HEK293 (cell line): ENCODE measurements around the gene STYXL1.

Source experiments
- CTCF ChIA-PET: fragments of 350-600 bp; formaldehyde crosslinking; extraction: SDS; loops from one replicate; lab custom pipeline; 2021; ENCODE audit warnings: antibody characterized with exemption; lab: Yijun Ruan, JAX
- POLR2A ChIA-PET: fragments of 300-600 bp; formaldehyde crosslinking; extraction: SDS; loops from one replicate; lab custom pipeline; 2020; ENCODE audit warnings: antibody characterized with exemption, inconsistent platforms; lab: Yijun Ruan, JAX
- H3K27ac ChIP-seq: fragments of 200-500 bp; sonication (Bioruptor generic); 2 replicates; pipeline ENCODE4 v1.5.1; 2014; ENCODE audit warnings: low read depth, low read length, control low read depth, inconsistent platforms; ENCODE audit errors: extremely low read depth
- H3K36me3 ChIP-seq, 2 experiments: fragments of 200-500 bp in 1 of 2; sonication (Bioruptor generic) in 1 of 2; 1 replicate in 1 of 2; 2 replicates in 1 of 2; pipeline ENCODE4 v1.5.1; 2014 to 2017; ENCODE audit warnings: inconsistent platforms in 2 of 2, low read length in 2 of 2; ENCODE audit not compliant: control insufficient read depth in 2 of 2, insufficient read depth in 1 of 2
- H3K4me1 ChIP-seq: fragments of 200-500 bp; sonication (Bioruptor generic); 2 replicates; pipeline ENCODE4 v1.5.1; 2014; ENCODE audit warnings: mild to moderate bottlenecking, low read length, inconsistent platforms; ENCODE audit not compliant: control insufficient read depth, insufficient read depth
- H3K4me3 ChIP-seq: 2 replicates; pipeline ENCODE4 v1.5.1; 2011; ENCODE audit warnings: low read depth, mild to moderate bottlenecking, control low read depth, low read length, moderate library complexity
- H3K9me3 ChIP-seq: fragments of 200-500 bp; sonication (Bioruptor generic); 2 replicates; pipeline ENCODE4 v1.5.1; 2014; ENCODE audit warnings: low read depth, low read length, inconsistent platforms; ENCODE audit not compliant: control insufficient read depth, insufficient read depth
- BCL11A ChIP-seq: fragments of 450-650 bp; formaldehyde crosslinking; IDR thresholded peaks from 2 replicates; pipeline ENCODE4 v1.5.1; 2016; ENCODE audit warnings: low read depth, missing biosample characterization, missing genetic modification characterization
- CTCF ChIP-seq: fragments of 450-650 bp; formaldehyde crosslinking; IDR thresholded peaks from 2 replicates; pipeline ENCODE4 v1.5.1; 2016; ENCODE audit warnings: missing biosample characterization, missing genetic modification characterization
- GLIS1 ChIP-seq: fragments of 450-650 bp; formaldehyde crosslinking; IDR thresholded peaks from 2 replicates; pipeline ENCODE4 v1.5.1; 2016; ENCODE audit warnings: missing biosample characterization, missing genetic modification characterization
- KLF1 ChIP-seq: fragments of 450-650 bp; formaldehyde crosslinking; IDR thresholded peaks from 2 replicates; pipeline ENCODE4 v1.5.1; 2016; ENCODE audit warnings: missing biosample characterization, missing genetic modification characterization
- KLF16 ChIP-seq: fragments of 450-650 bp; formaldehyde crosslinking; IDR thresholded peaks from 2 replicates; pipeline ENCODE4 v1.5.1; 2017; ENCODE audit warnings: missing biosample characterization, missing genetic modification characterization
- SALL2 ChIP-seq: fragments of 450-650 bp; formaldehyde crosslinking; IDR thresholded peaks from 2 replicates; pipeline ENCODE4 v1.5.0; 2017; ENCODE audit warnings: missing biosample characterization, mild to moderate bottlenecking, missing genetic modification characterization, borderline replicate concordance
- SETDB1 ChIP-seq: IDR thresholded peaks from one replicate; pipeline ENCODE4 v1.6.1; 2017; ENCODE audit warnings: mild to moderate bottlenecking, low read length, moderate library complexity, mixed read lengths; ENCODE audit not compliant: insufficient read length
- SP2 ChIP-seq: fragments of 450-650 bp; formaldehyde crosslinking; IDR thresholded peaks from 2 replicates; pipeline ENCODE4 v1.5.1; 2016; ENCODE audit warnings: missing biosample characterization, missing genetic modification characterization
- ZNF239 ChIP-seq: fragments of 450-650 bp; formaldehyde crosslinking; IDR thresholded peaks from 2 replicates; pipeline ENCODE4 v1.5.1; 2016; ENCODE audit warnings: missing biosample characterization, missing genetic modification characterization
- ZNF302 ChIP-seq: fragments of 450-650 bp; formaldehyde crosslinking; IDR thresholded peaks from 2 replicates; pipeline ENCODE4 v1.5.1; 2016; ENCODE audit warnings: missing biosample characterization, missing genetic modification characterization, low read depth
- ZNF555 ChIP-seq: fragments of 450-650 bp; formaldehyde crosslinking; conservative IDR thresholded peaks from 2 replicates; pipeline ENCODE4 v1.5.1; 2017; ENCODE audit warnings: missing biosample characterization, mild to moderate bottlenecking, missing genetic modification characterization, inconsistent platforms
- ZNF785 ChIP-seq: fragments of 450-650 bp; formaldehyde crosslinking; IDR thresholded peaks from 2 replicates; pipeline ENCODE4 v1.5.1; 2016; ENCODE audit warnings: missing biosample characterization, missing genetic modification characterization
- ZSCAN5A ChIP-seq: fragments of 450-650 bp; formaldehyde crosslinking; IDR thresholded peaks from 2 replicates; pipeline ENCODE4 v1.5.1; 2016; ENCODE audit warnings: missing biosample characterization, missing genetic modification characterization
- TF ChIP-seq, protein P1 (sequence below): fragments of 450-650 bp; formaldehyde crosslinking; IDR thresholded peaks from 2 replicates; pipeline ENCODE4 v1.5.1; 2017; ENCODE audit warnings: missing biosample characterization, mild to moderate bottlenecking, missing genetic modification characterization, moderate library complexity
- TF ChIP-seq, protein P2 (sequence below): fragments of 450-650 bp; formaldehyde crosslinking; IDR thresholded peaks from 2 replicates; pipeline ENCODE4 v1.5.1; 2016; ENCODE audit warnings: missing biosample characterization, missing genetic modification characterization
- TF ChIP-seq, protein P3 (sequence below): fragments of 450-650 bp; formaldehyde crosslinking; IDR thresholded peaks from 2 replicates; pipeline ENCODE4 v1.5.1; 2017; ENCODE audit warnings: missing biosample characterization, missing genetic modification characterization
- TF ChIP-seq, protein P4 (sequence below): fragments of 450-650 bp; IDR thresholded peaks from 2 replicates; pipeline ENCODE4 v1.5.1; 2018; ENCODE audit warnings: missing biosample characterization, mild to moderate bottlenecking, missing genetic modification characterization

Gene STYXL1

DNA sequence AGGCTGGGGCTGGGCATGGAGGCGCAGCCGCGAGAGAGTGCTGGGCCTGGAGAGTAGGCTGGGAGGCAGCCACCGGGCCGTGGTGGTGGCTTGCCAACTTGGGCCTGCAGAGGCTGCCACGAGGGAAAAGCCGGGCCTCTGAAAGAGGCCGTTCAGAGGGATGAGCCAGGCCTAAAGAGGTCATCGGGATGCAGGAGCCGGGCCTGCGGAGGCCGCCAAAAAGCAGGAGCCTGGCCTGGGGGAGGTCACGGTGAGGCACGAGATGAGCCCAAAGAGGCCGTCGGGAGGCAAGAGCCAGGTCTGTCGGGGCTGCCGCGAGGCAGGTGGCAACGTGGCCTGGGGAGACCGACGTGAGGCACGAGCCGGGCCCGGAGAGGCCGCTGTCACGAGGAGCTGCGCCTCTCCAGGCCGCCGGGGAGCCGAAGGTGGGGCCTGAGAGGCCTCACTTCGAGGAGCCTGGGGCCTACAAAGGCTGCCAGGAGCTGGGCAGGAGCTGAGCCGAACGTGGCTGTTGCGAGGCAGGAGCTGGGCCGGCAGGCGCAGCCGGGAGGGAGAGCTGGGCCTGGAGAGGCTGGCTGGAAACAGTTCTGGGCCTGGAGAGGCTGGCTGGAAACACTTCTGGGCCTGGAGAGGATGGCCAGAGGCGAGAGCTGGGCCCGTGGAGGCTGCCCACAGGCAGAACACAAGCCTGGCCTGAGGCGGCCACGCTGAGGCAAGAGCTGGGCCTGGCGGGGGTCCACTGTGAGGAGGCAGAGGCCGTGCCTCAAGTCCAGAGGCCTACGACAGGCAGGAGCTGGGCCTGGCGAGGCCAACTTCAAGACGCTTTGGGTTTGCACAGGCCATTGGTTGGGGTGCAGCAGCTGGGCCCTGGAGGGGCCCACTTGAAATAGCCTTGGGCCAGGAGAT, 24.7 kb upstream of the STYXL1 start:
- Histone ChIP-seq H3K9me3 (no peaks in the 10 kb centered on the region), H3K27ac (no peak overlapping the region), H3K4me1 (no peaks in the 10 kb centered on the region), H3K36me3 (peaks cover 0 to 2% of the 10 kb centered on the region in 2 experiments; a peak in 1 of 3 replicates), H3K4me3 (no peak overlapping the region)
- CTCF ChIA-PET: no interaction called here
- POLR2A ChIA-PET: no interaction called here
- TF ChIP-seq, protein P1, sequence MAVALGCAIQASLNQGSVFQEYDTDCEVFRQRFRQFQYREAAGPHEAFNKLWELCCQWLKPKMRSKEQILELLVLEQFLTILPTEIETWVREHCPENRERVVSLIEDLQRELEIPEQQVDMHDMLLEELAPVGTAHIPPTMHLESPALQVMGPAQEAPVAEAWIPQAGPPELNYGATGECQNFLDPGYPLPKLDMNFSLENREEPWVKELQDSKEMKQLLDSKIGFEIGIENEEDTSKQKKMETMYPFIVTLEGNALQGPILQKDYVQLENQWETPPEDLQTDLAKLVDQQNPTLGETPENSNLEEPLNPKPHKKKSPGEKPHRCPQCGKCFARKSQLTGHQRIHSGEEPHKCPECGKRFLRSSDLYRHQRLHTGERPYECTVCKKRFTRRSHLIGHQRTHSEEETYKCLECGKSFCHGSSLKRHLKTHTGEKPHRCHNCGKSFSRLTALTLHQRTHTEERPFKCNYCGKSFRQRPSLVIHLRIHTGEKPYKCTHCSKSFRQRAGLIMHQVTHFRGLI: no peak
- TF ChIP-seq ZNF302 (tag by site-specific recombination): no peak
- TF ChIP-seq ZNF239 (tag by site-specific recombination): no peak

GRCh38 chr7:76071316-76072242, 23.8 kb upstream of the STYXL1 start:
- ChIA-PET POLR2A (interaction anchor here (0.7 kb wide), 1 partner anchor 90 kb away, joined by 5 read pairs; no protein-coding TSS in a partner anchor), CTCF (interaction anchor here (0.6 to 1.3 kb wide), 3 partner anchors 11 to 106 kb away, joined by 3 to 4 read pairs (median 3); partner anchors contain the start of gene STYXL1)
- Histone ChIP-seq H3K27ac (no peak overlapping the region), H3K4me3 (no peak overlapping the region), H3K36me3 (peaks cover 1 to 10% of the 10 kb centered on the region in 2 experiments; a peak in 2 of 3 replicates), H3K4me1 (no peaks in the 10 kb centered on the region), H3K9me3 (no peaks in the 10 kb centered on the region)
- TF ChIP-seq SETDB1 (no peak), SALL2 (no peak), ZNF785 (tag by site-specific recombination) (no peak), KLF16 (tag by site-specific recombination) (no peak), ZSCAN5A (tag by site-specific recombination) (no peak), BCL11A (tag by site-specific recombination) (no peak), ZNF555 (tag by site-specific recombination) (no peak)
- TF ChIP-seq, protein P2, sequence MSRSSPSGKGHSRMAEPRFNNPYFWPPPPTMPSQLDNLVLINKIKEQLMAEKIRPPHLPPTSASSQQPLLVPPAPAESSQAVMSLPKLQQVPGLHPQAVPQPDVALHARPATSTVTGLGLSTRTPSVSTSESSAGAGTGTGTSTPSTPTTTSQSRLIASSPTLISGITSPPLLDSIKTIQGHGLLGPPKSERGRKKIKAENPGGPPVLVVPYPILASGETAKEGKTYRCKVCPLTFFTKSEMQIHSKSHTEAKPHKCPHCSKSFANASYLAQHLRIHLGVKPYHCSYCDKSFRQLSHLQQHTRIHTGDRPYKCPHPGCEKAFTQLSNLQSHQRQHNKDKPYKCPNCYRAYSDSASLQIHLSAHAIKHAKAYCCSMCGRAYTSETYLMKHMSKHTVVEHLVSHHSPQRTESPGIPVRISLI: no peak

DNA sequence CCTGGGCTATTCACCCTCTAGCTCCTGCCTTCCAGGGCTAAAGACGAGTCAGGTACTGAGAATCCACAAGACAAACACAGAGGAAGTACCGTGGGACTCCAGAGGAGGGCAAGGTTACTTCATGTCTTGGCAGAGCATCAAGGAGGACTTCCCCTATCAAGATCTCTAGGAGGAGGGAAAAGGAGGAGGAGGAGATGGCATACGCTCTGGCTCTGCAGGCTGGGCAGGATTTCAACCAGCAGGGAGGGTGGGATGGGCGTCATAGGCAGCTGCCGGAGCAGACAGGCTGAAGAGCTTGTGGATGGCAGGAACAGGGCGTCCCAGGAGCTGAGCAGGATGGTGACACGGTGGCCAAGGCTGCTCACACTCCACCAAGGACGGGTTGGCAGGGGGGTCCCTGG, 21.4 kb upstream of the STYXL1 start:
- ChIA-PET CTCF (interaction anchor here (0.5 to 2.7 kb wide), 10 partner anchors 10 to 386 kb away, joined by 3 to 14 read pairs (median 4); no protein-coding TSS in a partner anchor), POLR2A (interaction anchor here (0.6 to 0.9 kb wide), 3 partner anchors 15 to 62 kb away, joined by 3 to 4 read pairs (median 3); no protein-coding TSS in a partner anchor)
- H3K27ac ChIP-seq: no peak overlapping the region
- H3K4me1 ChIP-seq: no peaks in the 10 kb centered on the region
- H3K9me3 ChIP-seq: no peaks in the 10 kb centered on the region
- H3K4me3 ChIP-seq: no peak overlapping the region
- peaks cover 5 to 33% of the 10 kb centered on the region in 2 experiments for H3K36me3 ChIP-seq
- TF ChIP-seq CTCF (tag by site-specific recombination): 0 out of 2 replicates have a peak, but pooled peaks have one; percentile 20
- TF ChIP-seq KLF1 (tag by site-specific recombination): no peak
- TF ChIP-seq, protein P3, sequence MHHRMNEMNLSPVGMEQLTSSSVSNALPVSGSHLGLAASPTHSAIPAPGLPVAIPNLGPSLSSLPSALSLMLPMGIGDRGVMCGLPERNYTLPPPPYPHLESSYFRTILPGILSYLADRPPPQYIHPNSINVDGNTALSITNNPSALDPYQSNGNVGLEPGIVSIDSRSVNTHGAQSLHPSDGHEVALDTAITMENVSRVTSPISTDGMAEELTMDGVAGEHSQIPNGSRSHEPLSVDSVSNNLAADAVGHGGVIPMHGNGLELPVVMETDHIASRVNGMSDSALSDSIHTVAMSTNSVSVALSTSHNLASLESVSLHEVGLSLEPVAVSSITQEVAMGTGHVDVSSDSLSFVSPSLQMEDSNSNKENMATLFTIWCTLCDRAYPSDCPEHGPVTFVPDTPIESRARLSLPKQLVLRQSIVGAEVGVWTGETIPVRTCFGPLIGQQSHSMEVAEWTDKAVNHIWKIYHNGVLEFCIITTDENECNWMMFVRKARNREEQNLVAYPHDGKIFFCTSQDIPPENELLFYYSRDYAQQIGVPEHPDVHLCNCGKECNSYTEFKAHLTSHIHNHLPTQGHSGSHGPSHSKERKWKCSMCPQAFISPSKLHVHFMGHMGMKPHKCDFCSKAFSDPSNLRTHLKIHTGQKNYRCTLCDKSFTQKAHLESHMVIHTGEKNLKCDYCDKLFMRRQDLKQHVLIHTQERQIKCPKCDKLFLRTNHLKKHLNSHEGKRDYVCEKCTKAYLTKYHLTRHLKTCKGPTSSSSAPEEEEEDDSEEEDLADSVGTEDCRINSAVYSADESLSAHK (tag by site-specific recombination): no peak
- peak; percentile 22; the same call in 1 of the 2 replicates for TF ChIP-seq SP2
- 0 out of 2 replicates have a peak, but pooled peaks have one; percentile 11 for TF ChIP-seq GLIS1 (tag by site-specific recombination)
- TF ChIP-seq, protein P4, sequence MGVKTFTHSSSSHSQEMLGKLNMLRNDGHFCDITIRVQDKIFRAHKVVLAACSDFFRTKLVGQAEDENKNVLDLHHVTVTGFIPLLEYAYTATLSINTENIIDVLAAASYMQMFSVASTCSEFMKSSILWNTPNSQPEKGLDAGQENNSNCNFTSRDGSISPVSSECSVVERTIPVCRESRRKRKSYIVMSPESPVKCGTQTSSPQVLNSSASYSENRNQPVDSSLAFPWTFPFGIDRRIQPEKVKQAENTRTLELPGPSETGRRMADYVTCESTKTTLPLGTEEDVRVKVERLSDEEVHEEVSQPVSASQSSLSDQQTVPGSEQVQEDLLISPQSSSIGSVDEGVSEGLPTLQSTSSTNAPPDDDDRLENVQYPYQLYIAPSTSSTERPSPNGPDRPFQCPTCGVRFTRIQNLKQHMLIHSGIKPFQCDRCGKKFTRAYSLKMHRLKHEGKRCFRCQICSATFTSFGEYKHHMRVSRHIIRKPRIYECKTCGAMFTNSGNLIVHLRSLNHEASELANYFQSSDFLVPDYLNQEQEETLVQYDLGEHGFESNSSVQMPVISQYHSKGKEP (tag by site-specific recombination): no peak
